ENCODE results near the gene RNF220. TPM values are rescaled to one million over a fixed set of nuclear protein-coding genes. Genes with fewer than 3 reads are reported as not detected.

Gene RNF220
- total RNA-seq, 1 experiment from 2014 or later, result 68.7 TPM

DNA sequence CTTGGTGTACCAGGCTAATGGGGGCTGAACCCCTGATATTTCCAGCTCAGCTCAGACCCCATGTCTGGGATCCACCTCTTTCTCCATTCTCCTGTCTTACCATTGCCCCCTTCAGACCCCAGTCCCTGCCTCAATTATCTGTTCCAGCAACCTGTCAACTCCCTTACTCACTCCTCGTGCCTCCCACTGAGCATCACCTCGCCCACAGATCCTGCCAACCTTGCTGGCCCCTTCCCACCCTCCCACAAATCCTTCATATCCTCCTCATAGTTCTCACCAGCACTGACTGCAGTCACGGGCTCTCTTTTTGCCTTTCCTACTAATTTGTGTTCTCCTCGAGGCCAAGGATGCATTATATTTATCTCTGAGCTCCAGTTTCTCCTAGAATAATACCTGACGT is 206.4 kb downstream of the RNF220 start:
- no TSS peak for BruUV-seq (replicated peaks)
- Mint-ChIP-seq H3K36me3 (ENCODE audit: insufficient read depth, unreplicated experiment) (no peaks in the 10 kb centered on the region), H3K4me1 (ENCODE audit: low read depth, unreplicated experiment) (peaks cover under 1% of the 10 kb centered on the region), H3K27me3 (ENCODE audit: unreplicated experiment) (peaks cover 90% of the 10 kb centered on the region), H3K27ac (ENCODE audit: unreplicated experiment) (no peak overlapping the region), H3K4me3 (ENCODE audit: low read depth, unreplicated experiment) (no peak overlapping the region), H3K9me3 (ENCODE audit: low read depth, unreplicated experiment) (no peaks in the 10 kb centered on the region)
- DNase-seq, result no peak
- TF ChIP-seq CTCF (IDR thresholded peaks at IDR 0.05; ENCODE audit: unreplicated experiment), result no peak
- CTCF ChIA-PET, result interaction anchor here (0.8 kb wide), 1 partner anchor 17 kb away, joined by 3 read pairs; no protein-coding TSS in a partner anchor
- intact Hi-C loops (cut with micrococcal nuclease; ENCODE audit: unreplicated experiment), result no loop called here

- CTCF ChIA-PET, result interaction anchor here (0.8 kb wide), 1 partner anchor 17 kb away, joined by 3 read pairs; no protein-coding TSS in a partner anchor
- Mint-ChIP-seq H3K36me3 (ENCODE audit: insufficient read depth, unreplicated experiment) (no peaks in the 10 kb centered on the region), H3K9me3 (ENCODE audit: low read depth, unreplicated experiment) (no peaks in the 10 kb centered on the region), H3K4me3 (ENCODE audit: low read depth, unreplicated experiment) (no peak overlapping the region), H3K4me1 (ENCODE audit: low read depth, unreplicated experiment) (peaks cover 5% of the 10 kb centered on the region), H3K27me3 (ENCODE audit: unreplicated experiment) (peaks cover 90% of the 10 kb centered on the region), H3K27ac (ENCODE audit: unreplicated experiment) (no peak overlapping the region)
- no peak for DNase-seq
- intact Hi-C loops (cut with micrococcal nuclease; ENCODE audit: unreplicated experiment), result no loop called here
- no peak for TF ChIP-seq CTCF (IDR thresholded peaks at IDR 0.05; ENCODE audit: unreplicated experiment)
- no TSS peak for BruUV-seq (replicated peaks)
Observed at GRCh38 chr1:44611866-44612265, 206.8 kb downstream of the RNF220 start.

- intact Hi-C loops (cut with micrococcal nuclease; ENCODE audit: unreplicated experiment), result no loop called here
- TF ChIP-seq CTCF (IDR thresholded peaks at IDR 0.05; ENCODE audit: unreplicated experiment), result no peak
Observed at GRCh38 chr1:44613941-44614340, 208.9 kb downstream of the RNF220 start.

GRCh38 chr1:44616284-44616990 is 211.4 kb downstream of the RNF220 start:
- Mint-ChIP-seq H3K27me3 (ENCODE audit: unreplicated experiment) (peaks cover 84% of the 10 kb centered on the region), H3K4me3 (ENCODE audit: low read depth, unreplicated experiment) (peak overlapping the region; percentile 46), H3K36me3 (ENCODE audit: insufficient read depth, unreplicated experiment) (no peaks in the 10 kb centered on the region), H3K4me1 (ENCODE audit: low read depth, unreplicated experiment) (peaks cover 19% of the 10 kb centered on the region), H3K9me3 (ENCODE audit: low read depth, unreplicated experiment) (no peaks in the 10 kb centered on the region), H3K27ac (ENCODE audit: unreplicated experiment) (no peak overlapping the region)
- BruUV-seq (replicated peaks), result no TSS peak
- TF ChIP-seq CTCF (IDR thresholded peaks at IDR 0.05; ENCODE audit: unreplicated experiment), result no peak
- intact Hi-C loops (cut with micrococcal nuclease; ENCODE audit: unreplicated experiment), result no loop called here
- CTCF ChIA-PET, result interaction anchor here (0.5 to 0.7 kb wide), 4 partner anchors 30 to 116 kb away, joined by 3 to 8 read pairs (median 5); no protein-coding TSS in a partner anchor
- DNase-seq, result no peak

More at GRCh38 chr1:44613941-44614340, 208.9 kb downstream of the RNF220 start:
- Mint-ChIP-seq H3K36me3 (ENCODE audit: insufficient read depth, unreplicated experiment) (no peaks in the 10 kb centered on the region), H3K4me1 (ENCODE audit: low read depth, unreplicated experiment) (peaks cover 8% of the 10 kb centered on the region), H3K27ac (ENCODE audit: unreplicated experiment) (no peak overlapping the region), H3K27me3 (ENCODE audit: unreplicated experiment) (peaks cover 90% of the 10 kb centered on the region), H3K4me3 (ENCODE audit: low read depth, unreplicated experiment) (no peak overlapping the region), H3K9me3 (ENCODE audit: low read depth, unreplicated experiment) (no peaks in the 10 kb centered on the region)
- no TSS peak for BruUV-seq (replicated peaks)
- DNase-seq, result no peak
- CTCF ChIA-PET, result no interaction called here
